HEK293T (cell line): ENCODE results near the gene CYP1A2.

ENCODE experiments used
- CTCF ChIA-PET: fragments of 350-600 bp; formaldehyde crosslinking; extraction: SDS; loops from one replicate; lab custom pipeline; 2021; ENCODE audit warnings: antibody characterized with exemption, inconsistent platforms; lab: Yijun Ruan, JAX
- POLR2A ChIA-PET: fragments of 350-600 bp; formaldehyde crosslinking; extraction: SDS; loops from one replicate; lab custom pipeline; 2020; ENCODE audit warnings: antibody characterized with exemption, inconsistent platforms; lab: Yijun Ruan, JAX
- DNase-seq: peaks from one replicate; pipeline ENCODE4 v3.0.0; 2012; ENCODE audit warnings: mixed read lengths; ENCODE audit errors: extremely low spot score
- ARNT ChIP-seq: fragments of 450-650 bp; IDR thresholded peaks from 2 replicates; pipeline ENCODE4 v1.6.1; 2017; ENCODE audit warnings: mild to moderate bottlenecking
- BHLHE40 ChIP-seq: fragments of 450-650 bp; IDR thresholded peaks from 2 replicates; pipeline ENCODE4 v1.6.1; 2016; ENCODE audit warnings: mild to moderate bottlenecking, moderate library complexity, borderline replicate concordance
- CTBP1 ChIP-seq: fragments of 450-650 bp; IDR thresholded peaks from 2 replicates; pipeline ENCODE4 v1.6.1; 2016; ENCODE audit warnings: borderline replicate concordance
- ELF4 ChIP-seq: fragments of 450-650 bp; IDR thresholded peaks from 2 replicates; pipeline ENCODE4 v1.6.1; 2017; ENCODE audit warnings: antibody characterized with exemption
- FOXA1 ChIP-seq: fragments of 450-650 bp; IDR thresholded peaks from 2 replicates; pipeline ENCODE4 v1.6.1; 2016; ENCODE audit warnings: mild to moderate bottlenecking
- FOXK2 ChIP-seq: fragments of 450-650 bp; IDR thresholded peaks from 2 replicates; pipeline ENCODE4 v1.6.1; 2016; ENCODE audit warnings: mild to moderate bottlenecking
- FOXM1 ChIP-seq: fragments of 450-650 bp; IDR thresholded peaks from 2 replicates; pipeline ENCODE4 v1.6.1; 2017; ENCODE audit warnings: mild to moderate bottlenecking, borderline replicate concordance
- HDGF ChIP-seq: fragments of 450-650 bp; IDR thresholded peaks from 2 replicates; pipeline ENCODE4 v1.6.1; 2017; ENCODE audit warnings: antibody characterized with exemption, borderline replicate concordance
- L3MBTL2 ChIP-seq: fragments of 450-650 bp; conservative IDR thresholded peaks from 2 replicates; pipeline ENCODE4 v1.6.1; 2016; ENCODE audit warnings: mild to moderate bottlenecking
- LEF1 ChIP-seq: fragments of 450-650 bp; IDR thresholded peaks from 2 replicates; pipeline ENCODE4 v1.6.1; 2017; ENCODE audit warnings: mild to moderate bottlenecking, borderline replicate concordance
- NFRKB ChIP-seq: fragments of 450-650 bp; IDR thresholded peaks from 2 replicates; pipeline ENCODE4 v1.6.1; 2016; ENCODE audit warnings: mild to moderate bottlenecking, moderate library complexity
- SP1 ChIP-seq: fragments of 450-650 bp; IDR thresholded peaks from 2 replicates; pipeline ENCODE4 v1.6.1; 2017
- SUZ12 ChIP-seq: fragments of 450-650 bp; IDR thresholded peaks from 2 replicates; pipeline ENCODE4 v1.6.1; 2016; ENCODE audit warnings: mild to moderate bottlenecking
- TARDBP ChIP-seq: fragments of 450-650 bp; IDR thresholded peaks from 2 replicates; pipeline ENCODE4 v1.6.1; 2016
- ZNF384 ChIP-seq: fragments of 450-650 bp; IDR thresholded peaks from 2 replicates; pipeline ENCODE4 v1.6.1; 2016
- TF ChIP-seq, protein P1 (sequence below): fragments of 450-650 bp; IDR thresholded peaks from 2 replicates; pipeline ENCODE4 v1.6.1; 2016

The CYP1A2 gene

DNA sequence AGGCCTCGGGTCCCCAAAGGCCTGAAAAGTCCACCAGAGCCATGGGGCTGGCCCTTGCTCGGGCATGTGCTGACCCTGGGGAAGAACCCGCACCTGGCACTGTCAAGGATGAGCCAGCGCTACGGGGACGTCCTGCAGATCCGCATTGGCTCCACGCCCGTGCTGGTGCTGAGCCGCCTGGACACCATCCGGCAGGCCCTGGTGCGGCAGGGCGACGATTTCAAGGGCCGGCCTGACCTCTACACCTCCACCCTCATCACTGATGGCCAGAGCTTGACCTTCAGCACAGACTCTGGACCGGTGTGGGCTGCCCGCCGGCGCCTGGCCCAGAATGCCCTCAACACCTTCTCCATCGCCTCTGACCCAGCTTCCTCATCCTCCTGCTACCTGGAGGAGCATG is 1.2 kb downstream of the CYP1A2 start:
- ChIA-PET POLR2A (interaction anchor here (1.2 to 4.9 kb wide), 2 partner anchors 10 to 54 kb away, joined by 3 to 31 read pairs; partner anchors contain the start of gene EDC3), CTCF (interaction anchor here (1.1 kb wide), 1 partner anchor 93 kb away, joined by 4 read pairs; the partner anchor contains the start of gene ULK3)
- TF ChIP-seq TARDBP = no peak
- no peak for DNase-seq

DNA sequence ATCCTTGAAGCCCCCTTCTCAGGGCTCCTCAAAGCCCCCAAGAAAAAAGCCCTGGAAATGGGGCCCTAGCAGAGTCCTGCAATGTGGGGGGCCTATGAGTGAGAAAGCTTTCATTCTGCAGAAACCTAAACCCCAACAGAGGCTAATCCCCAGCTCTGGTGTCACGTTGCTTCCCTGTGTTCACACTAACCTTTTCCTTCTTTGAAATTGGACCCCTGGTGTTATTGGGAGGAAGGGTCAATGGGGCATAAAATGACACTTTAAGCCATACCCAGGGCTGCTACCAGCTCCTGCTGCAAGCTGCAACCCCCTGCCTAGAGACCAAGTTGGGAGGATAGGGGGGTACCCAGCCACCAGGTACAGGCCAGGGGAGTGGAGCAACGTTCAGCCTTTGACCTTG is 2.1 kb downstream of the CYP1A2 start:
- no peak for TF ChIP-seq CTBP1
- ChIA-PET CTCF (no interaction called here), POLR2A (interaction anchor here (1.0 to 4.9 kb wide), 2 partner anchors 9 to 25 kb away, joined by 3 to 31 read pairs; partner anchors contain the start of gene CYP1A1)
- DNase-seq = no peak

DNA sequence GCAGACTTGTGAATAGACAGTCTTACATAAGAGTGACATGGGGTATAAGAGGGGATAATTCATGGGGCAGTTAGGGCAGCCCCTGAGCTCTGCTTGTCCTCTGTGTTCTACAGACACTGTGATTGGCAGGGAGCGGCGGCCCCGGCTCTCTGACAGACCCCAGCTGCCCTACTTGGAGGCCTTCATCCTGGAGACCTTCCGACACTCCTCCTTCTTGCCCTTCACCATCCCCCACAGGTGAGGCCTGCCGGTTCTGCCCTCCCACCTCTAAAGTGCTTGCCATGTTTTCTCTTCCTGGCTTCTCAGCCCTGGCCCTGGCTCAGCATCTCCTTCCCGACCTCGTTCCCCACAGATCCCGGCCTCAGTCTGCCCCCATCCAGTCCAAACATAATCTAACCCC is 3.4 kb downstream of the CYP1A2 start:
- POLR2A ChIA-PET = interaction anchor here (1.0 to 4.9 kb wide), 3 partner anchors 8 to 56 kb away, joined by 3 to 31 read pairs (median 3); partner anchors contain the start of gene EDC3
- no peak for TF ChIP-seq SUZ12
- no peak for TF ChIP-seq NFRKB
- no peak for TF ChIP-seq FOXA1
- TF ChIP-seq SP1 = no peak
- TF ChIP-seq ZNF384 = no peak
- no peak for TF ChIP-seq L3MBTL2
- no peak for TF ChIP-seq FOXM1
- no peak for TF ChIP-seq ARNT
- TF ChIP-seq TARDBP = no peak
- TF ChIP-seq HDGF = no peak
- no peak for TF ChIP-seq LEF1
- TF ChIP-seq FOXK2 = no peak
- CTCF ChIA-PET = interaction anchor here (1.1 kb wide), 1 partner anchor 9 kb away, joined by 3 read pairs; no protein-coding TSS in a partner anchor
- no peak for DNase-seq

DNA sequence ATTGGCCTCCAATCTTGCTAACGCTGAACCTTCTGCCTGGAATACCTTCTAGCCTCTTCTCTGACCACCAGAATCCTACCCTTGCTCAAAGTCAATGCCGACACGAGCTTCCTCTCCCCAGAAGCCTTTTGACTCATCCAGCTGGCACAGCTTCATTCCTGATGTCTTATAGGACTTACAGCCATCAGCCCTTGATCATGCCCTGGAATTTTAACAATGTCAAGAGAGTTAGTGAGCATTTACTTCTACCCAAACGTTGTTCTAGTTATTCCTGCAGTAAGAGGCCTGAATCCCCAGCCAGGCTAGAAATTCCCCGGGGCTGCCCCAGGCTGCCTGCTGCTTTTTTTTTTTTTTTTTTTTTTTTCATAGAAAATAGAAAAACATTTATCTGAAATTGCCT is 3.9 kb downstream of the CYP1A2 start:
- DNase-seq = no peak
- ChIA-PET CTCF (interaction anchor here (1.1 kb wide), 1 partner anchor 9 kb away, joined by 3 read pairs; no protein-coding TSS in a partner anchor), POLR2A (interaction anchor here (1.0 to 4.9 kb wide), 3 partner anchors 7 to 56 kb away, joined by 3 to 31 read pairs (median 3); partner anchors contain the start of gene EDC3)
- no peak for TF ChIP-seq FOXK2
- TF ChIP-seq LEF1 = no peak

DNA sequence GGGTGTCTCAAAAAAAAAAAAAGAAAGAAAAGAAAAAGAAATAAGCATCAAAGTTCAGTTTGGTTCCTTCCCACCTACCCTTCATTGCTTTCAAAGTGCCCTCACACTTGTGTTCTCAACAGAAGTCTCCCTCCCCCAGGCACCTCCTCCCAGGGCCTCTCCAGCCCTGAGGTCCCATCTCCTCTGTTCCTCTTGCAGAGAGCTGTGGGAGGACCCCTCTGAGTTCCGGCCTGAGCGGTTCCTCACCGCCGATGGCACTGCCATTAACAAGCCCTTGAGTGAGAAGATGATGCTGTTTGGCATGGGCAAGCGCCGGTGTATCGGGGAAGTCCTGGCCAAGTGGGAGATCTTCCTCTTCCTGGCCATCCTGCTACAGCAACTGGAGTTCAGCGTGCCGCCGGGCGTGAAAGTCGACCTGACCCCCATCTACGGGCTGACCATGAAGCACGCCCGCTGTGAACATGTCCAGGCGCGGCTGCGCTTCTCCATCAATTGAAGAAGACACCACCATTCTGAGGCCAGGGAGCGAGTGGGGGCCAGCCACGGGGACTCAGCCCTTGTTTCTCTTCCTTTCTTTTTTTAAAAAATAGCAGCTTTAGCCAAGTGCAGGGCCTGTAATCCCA is 6.1 kb downstream of the CYP1A2 start:
- POLR2A ChIA-PET = no interaction called here
- CTCF ChIA-PET = interaction anchor here (0.6 to 1.2 kb wide), 3 partner anchors 14 to 79 kb away, joined by 3 to 4 read pairs (median 4); partner anchors contain the start of gene CYP1A1

DNA sequence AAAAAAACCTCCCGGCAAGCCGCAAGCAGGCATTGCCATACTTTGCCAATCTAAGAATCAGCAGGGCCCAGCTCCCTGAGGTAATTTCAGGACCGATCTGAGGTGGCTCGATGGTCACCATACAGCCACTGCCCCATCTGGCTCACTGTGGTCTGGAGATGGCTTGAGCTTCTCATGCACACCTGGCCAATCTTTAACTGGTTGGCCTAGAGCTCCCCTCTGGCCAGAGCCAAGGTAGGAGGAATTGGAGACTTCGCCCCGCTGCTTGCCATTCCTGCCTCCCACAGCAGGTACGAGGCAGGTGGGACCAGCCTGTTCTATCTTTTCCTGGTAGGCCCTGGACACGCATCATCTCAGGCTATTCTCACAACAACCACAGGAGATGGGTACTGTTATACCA is 10.1 kb downstream of the CYP1A2 start:
- TF ChIP-seq, protein P1, sequence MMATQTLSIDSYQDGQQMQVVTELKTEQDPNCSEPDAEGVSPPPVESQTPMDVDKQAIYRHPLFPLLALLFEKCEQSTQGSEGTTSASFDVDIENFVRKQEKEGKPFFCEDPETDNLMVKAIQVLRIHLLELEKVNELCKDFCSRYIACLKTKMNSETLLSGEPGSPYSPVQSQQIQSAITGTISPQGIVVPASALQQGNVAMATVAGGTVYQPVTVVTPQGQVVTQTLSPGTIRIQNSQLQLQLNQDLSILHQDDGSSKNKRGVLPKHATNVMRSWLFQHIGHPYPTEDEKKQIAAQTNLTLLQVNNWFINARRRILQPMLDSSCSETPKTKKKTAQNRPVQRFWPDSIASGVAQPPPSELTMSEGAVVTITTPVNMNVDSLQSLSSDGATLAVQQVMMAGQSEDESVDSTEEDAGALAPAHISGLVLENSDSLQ = no peak
- no peak for TF ChIP-seq L3MBTL2
- TF ChIP-seq CTBP1 = no peak
- no peak for TF ChIP-seq NFRKB
- no peak for TF ChIP-seq ELF4
- TF ChIP-seq LEF1 = no peak
- TF ChIP-seq TARDBP = no peak
- no peak for TF ChIP-seq SUZ12
- no peak for TF ChIP-seq SP1
- TF ChIP-seq FOXA1 = no peak
- TF ChIP-seq ZNF384 = no peak
- no peak for TF ChIP-seq BHLHE40
- no peak for TF ChIP-seq ARNT
- POLR2A ChIA-PET = interaction anchor here (0.7 to 3.0 kb wide), 4 partner anchors 10 to 63 kb away, joined by 3 to 37 read pairs (median 12); partner anchors contain the start of genes CYP1A1 and EDC3
- CTCF ChIA-PET = interaction anchor here (2.6 to 4.7 kb wide), 2 partner anchors 11 to 126 kb away, joined by 11 to 42 read pairs; no protein-coding TSS in a partner anchor
- no peak for DNase-seq

More for the DNA sequence above, 6.1 kb downstream of the CYP1A2 start:
- TF ChIP-seq FOXK2 = no peak
- no peak for TF ChIP-seq NFRKB
- no peak for TF ChIP-seq LEF1
- TF ChIP-seq, protein P1 = no peak
- TF ChIP-seq FOXA1 = no peak
- no peak for TF ChIP-seq ZNF384
- no peak for TF ChIP-seq SUZ12
- no peak for TF ChIP-seq HDGF
- TF ChIP-seq ARNT = no peak
- no peak for TF ChIP-seq SP1
- DNase-seq = no peak

DNA sequence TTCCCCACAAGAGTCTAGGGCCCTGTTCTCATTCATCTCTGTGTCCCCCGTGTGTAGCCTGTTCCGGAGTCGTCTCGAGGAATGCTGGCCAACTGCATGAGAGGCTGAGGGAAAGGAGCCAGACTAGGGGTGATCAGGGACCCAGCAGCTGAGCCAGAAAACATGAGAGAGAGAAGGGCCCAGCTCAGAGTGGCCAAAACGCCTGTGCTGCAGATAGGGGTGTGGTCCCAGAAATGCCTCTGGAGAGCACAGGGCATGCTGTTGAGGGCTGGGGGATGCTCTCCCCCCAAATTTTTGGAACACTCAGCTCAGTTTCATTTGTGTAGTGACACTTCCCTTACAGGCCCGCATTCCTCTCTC is 14.1 kb downstream of the CYP1A2 start:
- no peak for TF ChIP-seq FOXA1
- no peak for TF ChIP-seq HDGF
- TF ChIP-seq LEF1 = no peak
- TF ChIP-seq ZNF384 = no peak
- TF ChIP-seq TARDBP = no peak
- no peak for TF ChIP-seq L3MBTL2
- TF ChIP-seq FOXM1 = no peak
- no peak for TF ChIP-seq BHLHE40
- TF ChIP-seq SUZ12 = no peak
- TF ChIP-seq ELF4 = no peak
- no peak for DNase-seq
- ChIA-PET POLR2A (interaction anchor here (0.8 kb wide), 1 partner anchor 190 kb away, joined by 3 read pairs; no protein-coding TSS in a partner anchor), CTCF (interaction anchor here (0.7 to 1.4 kb wide), 5 partner anchors 8 to 188 kb away, joined by 3 to 7 read pairs (median 4); no protein-coding TSS in a partner anchor)
